Fibroblast of lung (primary cell): ENCODE measurements around the gene CNKSR2.

Source experiments
- EZH2 ChIP-seq: IDR thresholded peaks from 2 replicates; pipeline ENCODE4 v1.5.1; 2012; ENCODE audit warnings: low read length, control low read depth, mild to moderate bottlenecking; ENCODE audit errors: missing control alignments
- TF ChIP-seq, protein P1 (sequence below), 2 donors: IDR thresholded peaks in 1 of 2; conservative IDR thresholded peaks in 1 of 2; 1 replicate in 1 of 2; 2 replicates in 1 of 2; pipeline ENCODE4 v1.5.1; 2011 to 2012; ENCODE audit warnings: low read length in 2 of 2, control low read depth in 1 of 2, inconsistent platforms in 1 of 2, low read depth in 1 of 2, mild to moderate bottlenecking in 1 of 2

DNA sequence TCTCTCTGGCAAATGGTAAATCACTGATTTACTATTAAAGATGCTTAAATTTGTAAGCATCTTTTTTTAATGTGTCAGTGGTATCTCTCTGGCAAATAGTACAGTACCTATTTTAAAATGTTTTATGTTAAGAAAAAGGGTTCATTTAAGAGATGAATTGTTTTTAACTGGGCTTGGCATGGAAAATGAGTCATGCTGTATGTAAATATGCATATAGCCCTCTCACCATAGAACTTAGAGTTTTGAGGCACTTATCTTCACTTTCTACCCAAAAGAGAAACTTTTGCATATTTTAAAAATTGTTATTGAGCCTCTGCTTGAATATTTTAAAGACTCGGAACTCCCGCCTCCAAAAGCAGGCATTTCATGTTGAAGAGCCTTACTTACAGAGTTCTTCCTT is 246.0 kb downstream of the CNKSR2 start:
- TF ChIP-seq, protein P1, sequence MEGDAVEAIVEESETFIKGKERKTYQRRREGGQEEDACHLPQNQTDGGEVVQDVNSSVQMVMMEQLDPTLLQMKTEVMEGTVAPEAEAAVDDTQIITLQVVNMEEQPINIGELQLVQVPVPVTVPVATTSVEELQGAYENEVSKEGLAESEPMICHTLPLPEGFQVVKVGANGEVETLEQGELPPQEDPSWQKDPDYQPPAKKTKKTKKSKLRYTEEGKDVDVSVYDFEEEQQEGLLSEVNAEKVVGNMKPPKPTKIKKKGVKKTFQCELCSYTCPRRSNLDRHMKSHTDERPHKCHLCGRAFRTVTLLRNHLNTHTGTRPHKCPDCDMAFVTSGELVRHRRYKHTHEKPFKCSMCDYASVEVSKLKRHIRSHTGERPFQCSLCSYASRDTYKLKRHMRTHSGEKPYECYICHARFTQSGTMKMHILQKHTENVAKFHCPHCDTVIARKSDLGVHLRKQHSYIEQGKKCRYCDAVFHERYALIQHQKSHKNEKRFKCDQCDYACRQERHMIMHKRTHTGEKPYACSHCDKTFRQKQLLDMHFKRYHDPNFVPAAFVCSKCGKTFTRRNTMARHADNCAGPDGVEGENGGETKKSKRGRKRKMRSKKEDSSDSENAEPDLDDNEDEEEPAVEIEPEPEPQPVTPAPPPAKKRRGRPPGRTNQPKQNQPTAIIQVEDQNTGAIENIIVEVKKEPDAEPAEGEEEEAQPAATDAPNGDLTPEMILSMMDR (conservative IDR thresholded peaks at IDR 0.05 in 1 of 2, IDR thresholded peaks at IDR 0.05 in 1 of 2; ENCODE audit: low read depth in 1 of 2, low read length in 2 of 2): no peak
- TF ChIP-seq EZH2: no peak
